Measurements from ENCODE around the gene DNAAF2.

DNA sequence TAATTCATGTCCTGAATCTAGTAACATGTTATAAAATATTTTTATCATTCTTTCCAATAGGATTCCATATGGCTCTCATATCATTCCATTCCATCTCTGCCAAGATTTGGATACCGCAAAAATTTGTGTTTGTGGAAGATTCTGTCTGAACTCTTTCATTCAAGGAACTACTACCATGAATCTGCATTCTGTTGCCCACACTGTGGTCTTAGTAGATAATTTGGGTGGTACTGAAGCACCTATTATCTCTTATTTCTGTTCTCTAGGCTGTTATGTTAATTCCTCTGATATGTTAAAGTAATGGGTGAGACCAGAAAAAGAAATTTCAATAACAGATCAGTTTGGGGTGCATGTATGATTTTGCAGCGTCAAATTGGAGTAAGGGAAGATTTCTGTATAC, 20.8 kb downstream of the DNAAF2 start:
- TF ChIP-seq CTCF (IDR thresholded peaks at IDR 0.05) = no peak
- TF ChIP-seq POLR2A (IDR thresholded peaks at IDR 0.05) = no peak
